Urothelium cell line (cell line): ENCODE results near the gene PCDHB3.
"Not testable (repeated sequence)": the region's sequence is repeated elsewhere in the genome, so short reads cannot be mapped to it uniquely, and the experiment has no call there.

Experiments used
- DNase-seq: peaks from one replicate; pipeline ENCODE4 v3.0.0; 2011; ENCODE audit warnings: low spot score, mixed read lengths
- FAIRE-seq: peaks from 2 replicates; lab custom pipeline; 2011; peaks lifted over from hg19 to GRCh38; lab: Jason Lieb, UNC

The PCDHB3 gene

DNA sequence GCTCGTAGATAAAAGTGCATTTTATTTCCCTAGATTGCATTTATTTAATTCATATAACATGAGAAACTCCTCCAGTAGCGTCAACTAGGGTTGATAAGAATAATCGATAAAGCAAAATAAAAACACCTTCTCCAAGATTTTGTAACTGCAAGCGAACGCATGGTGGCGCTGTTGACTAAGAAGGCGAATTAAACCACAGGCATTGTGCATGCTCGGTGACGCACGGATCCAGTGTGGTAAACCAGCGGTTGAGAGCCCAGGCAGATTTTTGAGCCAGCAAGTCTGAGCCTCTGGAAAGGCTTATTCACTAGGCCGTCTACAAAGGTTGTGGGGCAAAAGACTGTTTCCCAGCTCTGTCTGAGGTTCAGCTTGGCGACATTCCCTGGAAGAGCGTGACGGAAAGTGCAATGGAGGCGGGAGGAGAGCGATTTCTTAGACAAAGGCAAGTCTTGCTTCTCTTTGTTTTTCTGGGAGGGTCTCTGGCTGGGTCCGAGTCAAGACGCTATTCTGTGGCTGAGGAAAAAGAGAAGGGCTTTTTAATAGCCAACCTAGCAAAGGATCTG is at the start of gene PCDHB3:
TSS of gene PCDHB3 (plus strand) at position 231 of the 563 bp plus-strand sequence. CDS start at position 408, 177 bp downstream.
- FAIRE-seq (no peak), DNase-seq (peak; percentile 9)

- DNase-seq = no peak
- no peak for FAIRE-seq
Observed at GRCh38 chr5:141050622-141051520, 49.4 kb upstream of the PCDHB3 start, which contains the start of gene PCDHB1. Gene PCDHB1, plus strand, starts transcription at chr5:141051374. Its CDS starts 97 bp downstream, at chr5:141051471.

- FAIRE-seq = no peak
- DNase-seq = no peak
Observed at GRCh38 chr5:141051521-141051866, 48.8 kb upstream of the PCDHB3 start.

- no peak for FAIRE-seq
Observed at GRCh38 chr5:141077826-141078225, 22.4 kb upstream of the PCDHB3 start.

GRCh38 chr5:141082228-141082627 is 18.0 kb upstream of the PCDHB3 start:
- FAIRE-seq (no peak), DNase-seq (no peak)

More at GRCh38 chr5:141077826-141078225, 22.4 kb upstream of the PCDHB3 start:
- DNase-seq = no peak

DNA sequence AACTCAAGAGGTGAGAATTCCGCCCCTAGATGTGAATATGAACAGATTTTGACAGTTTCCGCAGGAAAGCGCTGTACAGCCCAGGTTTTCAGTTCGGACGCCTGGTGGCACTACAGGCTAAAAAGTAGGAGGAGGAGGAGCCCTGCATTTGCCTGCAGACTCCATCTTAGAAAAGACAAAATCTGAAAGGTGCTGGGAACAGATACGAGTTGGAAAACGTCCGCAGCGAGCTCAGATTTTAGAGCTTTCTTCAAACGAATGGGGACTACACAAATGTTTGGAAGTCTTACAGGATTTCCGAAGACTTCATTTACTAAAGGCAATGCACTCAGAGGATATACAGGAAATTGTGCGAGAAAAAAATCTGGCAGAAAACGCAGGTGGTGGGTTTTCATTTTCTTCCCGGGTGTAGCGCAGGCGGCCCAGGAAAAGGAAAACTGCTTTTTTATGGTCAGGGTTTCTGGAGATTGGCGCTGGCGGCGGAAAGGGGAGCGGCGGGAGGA is 15.7 kb upstream of the PCDHB3 start:
- FAIRE-seq = no peak
- DNase-seq = peak; percentile 66

DNA sequence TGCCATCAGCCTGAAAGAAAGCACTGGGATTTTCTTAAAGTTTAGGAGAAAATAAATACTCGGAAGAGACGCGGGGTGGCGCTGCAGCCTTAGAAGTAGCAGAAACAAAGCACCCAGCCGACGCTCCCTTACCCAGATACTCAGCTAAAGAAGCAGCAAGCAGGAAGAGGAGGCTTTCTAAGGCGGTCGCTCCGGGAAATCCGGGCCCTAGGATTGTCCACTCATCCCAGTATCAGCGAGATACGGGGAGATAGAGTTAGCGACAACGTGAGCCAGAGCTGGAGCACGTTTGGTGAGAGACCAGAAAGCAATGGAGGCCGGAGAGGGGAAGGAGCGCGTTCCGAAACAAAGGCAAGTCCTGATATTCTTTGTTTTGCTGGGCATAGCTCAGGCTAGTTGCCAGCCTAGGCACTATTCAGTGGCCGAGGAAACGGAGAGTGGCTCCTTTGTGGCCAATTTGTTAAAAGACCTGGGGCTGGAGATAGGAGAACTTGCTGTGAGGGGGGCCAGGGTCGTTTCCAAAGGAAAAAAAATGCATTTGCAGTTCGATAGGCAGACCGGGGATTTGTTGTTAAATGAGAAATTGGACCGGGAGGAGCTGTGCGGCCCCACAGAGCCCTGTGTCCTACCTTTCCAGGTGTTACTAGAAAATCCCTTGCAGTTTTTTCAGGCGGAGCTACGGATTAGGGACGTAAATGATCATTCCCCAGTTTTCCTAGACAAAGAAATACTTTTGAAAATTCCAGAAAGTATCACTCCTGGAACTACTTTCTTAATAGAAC is 5.6 kb upstream of the PCDHB3 start, which contains the start of gene PCDHB2:
TSS of gene PCDHB2 (plus strand) at position 135 of the 782 bp plus-strand sequence. CDS start at position 311, 176 bp downstream.
- peak; percentile 47 for DNase-seq
- no peak for FAIRE-seq

GRCh38 chr5:141095263-141095641 is 5.0 kb upstream of the PCDHB3 start:
- FAIRE-seq (no peak), DNase-seq (no peak)

DNA sequence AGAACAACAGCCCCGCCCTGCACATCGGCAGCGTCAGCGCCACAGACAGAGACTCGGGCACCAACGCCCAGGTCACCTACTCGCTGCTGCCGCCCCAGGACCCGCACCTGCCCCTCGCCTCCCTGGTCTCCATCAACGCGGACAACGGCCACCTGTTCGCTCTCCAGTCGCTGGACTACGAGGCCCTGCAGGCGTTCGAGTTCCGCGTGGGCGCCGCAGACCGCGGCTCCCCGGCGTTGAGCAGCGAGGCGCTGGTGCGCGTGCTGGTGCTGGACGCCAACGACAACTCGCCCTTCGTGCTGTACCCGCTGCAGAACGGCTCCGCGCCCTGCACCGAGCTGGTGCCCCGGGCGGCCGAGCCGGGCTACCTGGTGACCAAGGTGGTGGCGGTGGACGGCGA is 4.1 kb upstream of the PCDHB3 start:
- not testable (repeated sequence) for FAIRE-seq

DNA sequence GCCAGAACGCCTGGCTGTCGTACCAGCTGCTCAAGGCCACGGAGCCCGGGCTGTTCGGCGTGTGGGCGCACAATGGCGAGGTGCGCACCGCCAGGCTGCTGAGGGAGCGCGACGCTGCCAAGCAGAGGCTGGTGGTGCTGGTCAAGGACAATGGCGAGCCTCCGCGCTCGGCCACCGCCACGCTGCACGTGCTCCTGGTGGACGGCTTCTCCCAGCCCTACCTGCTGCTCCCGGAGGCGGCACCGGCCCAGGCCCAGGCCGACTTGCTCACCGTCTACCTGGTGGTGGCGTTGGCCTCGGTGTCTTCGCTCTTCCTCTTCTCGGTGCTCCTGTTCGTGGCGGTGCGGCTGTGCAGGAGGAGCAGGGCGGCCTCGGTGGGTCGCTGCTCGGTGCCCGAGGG is 3.7 kb upstream of the PCDHB3 start:
- not testable (repeated sequence) for FAIRE-seq, DNase-seq

More for the DNA sequence above, 4.1 kb upstream of the PCDHB3 start:
- DNase-seq = not testable (repeated sequence)

DNA sequence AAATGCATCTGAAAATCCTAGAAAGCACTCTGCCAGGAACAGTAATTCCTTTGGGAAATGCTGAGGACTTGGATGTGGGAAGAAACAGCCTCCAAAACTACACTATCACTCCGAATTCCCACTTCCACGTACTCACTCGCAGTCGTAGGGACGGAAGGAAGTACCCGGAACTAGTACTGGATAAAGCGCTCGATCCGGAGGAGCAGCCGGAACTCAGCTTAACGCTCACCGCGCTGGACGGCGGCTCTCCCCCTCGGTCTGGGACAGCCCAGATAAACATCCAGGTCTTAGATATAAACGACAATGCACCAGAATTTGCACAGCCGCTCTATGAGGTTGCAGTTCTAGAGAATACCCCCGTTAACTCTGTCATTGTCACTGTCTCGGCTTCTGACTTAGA is 786 bp downstream of the PCDHB3 start:
- DNase-seq (no peak), FAIRE-seq (no peak)

DNA sequence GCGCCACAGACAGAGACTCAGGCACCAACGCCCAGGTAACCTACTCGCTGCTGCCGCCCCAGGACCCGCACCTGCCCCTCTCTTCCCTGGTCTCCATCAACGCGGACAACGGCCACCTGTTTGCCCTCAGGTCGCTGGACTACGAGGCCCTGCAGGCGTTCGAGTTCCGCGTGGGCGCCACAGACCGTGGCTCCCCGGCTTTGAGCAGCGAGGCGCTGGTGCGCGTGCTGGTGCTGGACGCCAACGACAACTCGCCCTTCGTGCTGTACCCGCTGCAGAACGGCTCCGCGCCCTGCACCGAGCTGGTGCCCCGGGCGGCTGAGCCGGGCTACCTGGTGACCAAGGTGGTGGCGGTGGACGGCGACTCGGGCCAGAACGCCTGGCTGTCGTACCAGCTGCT is 1.8 kb downstream of the PCDHB3 start:
- FAIRE-seq, DNase-seq: not testable (repeated sequence)

DNA sequence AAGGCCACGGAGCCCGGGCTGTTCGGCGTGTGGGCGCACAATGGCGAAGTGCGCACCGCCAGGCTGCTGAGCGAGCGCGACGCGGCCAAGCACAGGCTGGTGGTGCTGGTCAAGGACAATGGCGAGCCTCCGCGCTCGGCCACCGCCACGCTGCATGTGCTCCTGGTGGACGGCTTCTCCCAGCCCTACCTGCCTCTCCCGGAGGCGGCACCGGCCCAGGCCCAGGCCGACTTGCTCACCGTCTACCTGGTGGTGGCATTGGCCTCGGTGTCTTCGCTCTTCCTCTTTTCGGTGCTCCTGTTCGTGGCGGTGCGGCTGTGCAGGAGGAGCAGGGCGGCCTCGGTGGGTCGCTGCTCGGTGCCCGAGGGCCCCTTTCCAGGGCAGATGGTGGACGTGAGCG is 2.2 kb downstream of the PCDHB3 start:
- not testable (repeated sequence) for FAIRE-seq, DNase-seq

DNA sequence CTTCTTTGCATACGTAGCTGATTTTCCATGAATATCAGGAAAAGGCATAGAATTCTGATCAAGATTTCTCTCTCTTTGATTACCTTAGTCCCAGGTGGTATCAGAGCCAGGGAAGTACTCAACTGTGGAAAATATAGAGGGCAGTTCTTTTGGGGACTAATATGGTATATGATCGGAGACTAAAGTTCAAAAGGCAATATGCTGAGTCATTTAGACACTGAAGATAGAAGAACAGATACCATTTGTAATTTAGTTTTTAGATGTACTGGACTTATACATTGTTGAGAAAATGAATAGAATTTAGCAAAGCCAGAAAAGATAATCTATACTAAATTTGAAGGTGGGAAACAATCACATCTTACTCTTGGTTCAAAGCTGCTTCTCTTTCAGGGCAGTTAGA is 5.1 kb downstream of the PCDHB3 start:
- FAIRE-seq (no peak), DNase-seq (no peak)

- DNase-seq (no peak), FAIRE-seq (no peak)
Observed at GRCh38 chr5:141119250-141119649, 19.0 kb downstream of the PCDHB3 start.

GRCh38 chr5:141121563-141121962 is 21.3 kb downstream of the PCDHB3 start, which contains the start of gene PCDHB4:
Gene PCDHB4, plus strand, starts transcription at chr5:141121818. Its CDS starts 181 bp downstream, at chr5:141121999.
- no peak for DNase-seq
- no peak for FAIRE-seq

- FAIRE-seq = no peak
- no peak for DNase-seq
Observed at GRCh38 chr5:141121985-141122384, 21.7 kb downstream of the PCDHB3 start.

DNA sequence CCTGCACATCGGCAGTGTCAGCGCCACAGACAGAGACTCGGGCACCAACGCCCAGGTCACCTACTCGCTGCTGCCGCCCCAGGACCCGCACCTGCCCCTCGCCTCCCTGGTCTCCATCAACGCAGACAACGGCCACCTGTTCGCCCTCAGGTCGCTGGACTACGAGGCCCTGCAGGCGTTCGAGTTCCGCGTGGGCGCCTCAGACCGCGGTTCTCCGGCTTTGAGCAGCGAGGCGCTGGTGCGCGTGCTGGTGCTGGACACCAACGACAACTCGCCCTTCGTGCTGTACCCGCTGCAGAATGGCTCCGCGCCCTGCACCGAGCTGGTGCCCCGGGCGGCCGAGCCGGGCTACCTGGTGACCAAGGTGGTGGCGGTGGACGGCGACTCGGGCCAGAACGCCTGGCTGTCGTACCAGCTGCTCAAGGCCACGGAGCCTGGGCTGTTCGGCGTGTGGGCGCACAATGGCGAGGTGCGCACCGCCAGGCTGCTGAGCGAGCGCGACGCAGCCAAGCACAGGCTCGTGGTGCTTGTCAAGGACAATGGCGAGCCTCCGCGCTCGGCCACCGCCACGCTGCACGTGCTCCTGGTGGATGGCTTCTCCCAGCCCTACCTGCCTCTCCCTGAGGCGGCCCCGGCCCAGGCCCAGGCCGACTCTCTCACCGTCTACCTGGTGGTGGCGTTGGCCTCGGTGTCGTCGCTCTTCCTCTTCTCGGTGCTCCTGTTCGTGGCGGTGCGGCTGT is 23.3 kb downstream of the PCDHB3 start:
- FAIRE-seq, DNase-seq: not testable (repeated sequence)

DNA sequence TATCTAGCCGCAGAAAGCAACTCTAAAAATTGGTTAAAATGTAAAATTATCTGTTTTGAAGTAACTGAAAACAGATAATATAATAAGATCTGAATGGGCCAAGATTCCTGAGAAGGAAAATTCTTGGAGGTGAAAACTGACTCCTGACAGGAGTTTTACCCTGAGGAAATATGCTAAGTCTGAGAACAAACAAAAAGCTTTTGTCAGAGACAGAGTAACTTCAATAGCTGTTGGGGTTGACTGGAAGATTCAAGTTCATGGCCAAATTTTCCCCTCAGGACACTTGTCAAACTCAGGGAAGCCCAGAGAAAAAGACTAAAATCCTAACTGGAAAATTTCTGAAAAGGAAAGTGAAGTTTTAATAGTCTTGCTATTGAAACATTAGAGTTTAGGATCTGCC is 27.0 kb downstream of the PCDHB3 start:
- FAIRE-seq (no peak), DNase-seq (no peak)
